Stomach (tissue), 9 donors: Measurements from ENCODE around the gene GPR108. TPM values are rescaled to one million over a fixed set of nuclear protein-coding genes. Genes with fewer than 3 reads are reported as not detected.
"Not testable (repeated sequence)": the region's sequence is repeated elsewhere in the genome, so short reads cannot be mapped to it uniquely, and the experiment has no call there.

Experiments used
- DNase-seq, 2 donors: peaks; one replicate each; pipeline versions ENCODE4 v3.0.0 to v3.0.0-alpha.2; 2013 to 2019
- H3K27ac ChIP-seq, 5 donors: fragments of 200-600 bp in 4 of 5; sonication (generic) in 4 of 5; one replicate each; pipeline ENCODE4 v1.5.1; 2013 to 2019; ENCODE audit warnings: mild to moderate bottlenecking in 1 of 5, moderate library complexity in 1 of 5
- H3K27me3 ChIP-seq, 3 donors: fragments of 200-600 bp; sonication (generic); one replicate each; pipeline ENCODE4 v1.5.1; 2017 to 2019; ENCODE audit warnings: mixed run types in 1 of 3
- H3K36me3 ChIP-seq, 4 donors: fragments of 200-600 bp; sonication (generic); 1 replicate in 3 of 4; 2 replicates in 1 of 4; pipeline ENCODE4 v1.5.1; 2016 to 2019
- H3K4me1 ChIP-seq, 4 donors: fragments of 200-600 bp; sonication (generic); one replicate each; pipeline ENCODE4 v1.5.1; 2016 to 2019
- H3K4me3 ChIP-seq, 4 donors: fragments of 200-600 bp; sonication (generic) in 3 of 4; one replicate each; pipeline ENCODE4 v1.5.1; 2016 to 2019; ENCODE audit warnings: mild to moderate bottlenecking in 1 of 4
- H3K9me3 ChIP-seq, 4 donors: fragments of 200-600 bp; sonication (generic); one replicate each; pipeline ENCODE4 v1.5.1; 2016 to 2019
- EP300 ChIP-seq: sonication (generic); formaldehyde crosslinking; IDR thresholded peaks from one replicate; pipeline ENCODE4 v1.6.1; 2017; ENCODE audit warnings: antibody characterized with exemption
- POLR2A ChIP-seq, 4 donors: fragments of 450-650 bp; IDR thresholded peaks; one replicate each; pipeline ENCODE4 v1.6.1; 2016; ENCODE audit warnings: antibody characterized with exemption in 4 of 4, control low read depth in 2 of 4, mild to moderate bottlenecking in 1 of 4, moderate library complexity in 1 of 4
- POLR2AphosphoS5 ChIP-seq, 3 donors: sonication (generic); formaldehyde crosslinking; IDR thresholded peaks; one replicate each; pipeline ENCODE4 v1.6.1; 2016; ENCODE audit warnings: antibody characterized with exemption in 3 of 3
- WGBS, 5 donors: extraction: QIAGEN DNeasy Blood & Tissue Kit in 3 of 5; methylation state at CpG; one replicate each; pipeline versions ENCODE4 v1.1.5 to v1.1.7; 2013 to 2018; 5-methylcytosine and 5-hydroxymethylcytosine counted together
- intact Hi-C: fragments of 100-400 bp; cut with DNase I; formaldehyde crosslinking; loops from one replicate; pipeline ENCODE4 v1.15.1; 2023; ENCODE audit warnings: low total_unique reads
- polyA plus RNA-seq, 3 donors: library from polyadenylated mRNA; stranded (reverse); fragments of 200-250 nt; gene quantifications; one replicate each; pipeline ENCODE4 v1.2.3, GENCODE V29; 2013
- total RNA-seq, 5 donors: library from RNA; depleted of rRNA; stranded (reverse); fragments of >200 nt; gene quantifications; one replicate each; pipeline versions ENCODE4 v1.1.0 to v1.2.3, GENCODE V29; 2014 to 2016
- TF ChIP-seq, protein P1 (sequence below), 7 experiments: fragments of 450-650 bp in 4 of 7; fragments of 200-600 bp in 3 of 7; sonication (generic) in 3 of 7; IDR thresholded peaks; one replicate each; pipeline ENCODE4 v1.5.1; 2016 to 2019; ENCODE audit warnings: antibody characterized with exemption in 7 of 7, control low read depth in 2 of 7, mild to moderate bottlenecking in 1 of 7
- donor health status: healthy with polysubstance abuse.
- donor health status: Bipolar disorder and iron deficiency.
- donor health status: healthy.

The GPR108 gene
- total and polyA plus RNA-seq, 8 donors: 28.1 to 132 (median 59.2) TPM

DNA sequence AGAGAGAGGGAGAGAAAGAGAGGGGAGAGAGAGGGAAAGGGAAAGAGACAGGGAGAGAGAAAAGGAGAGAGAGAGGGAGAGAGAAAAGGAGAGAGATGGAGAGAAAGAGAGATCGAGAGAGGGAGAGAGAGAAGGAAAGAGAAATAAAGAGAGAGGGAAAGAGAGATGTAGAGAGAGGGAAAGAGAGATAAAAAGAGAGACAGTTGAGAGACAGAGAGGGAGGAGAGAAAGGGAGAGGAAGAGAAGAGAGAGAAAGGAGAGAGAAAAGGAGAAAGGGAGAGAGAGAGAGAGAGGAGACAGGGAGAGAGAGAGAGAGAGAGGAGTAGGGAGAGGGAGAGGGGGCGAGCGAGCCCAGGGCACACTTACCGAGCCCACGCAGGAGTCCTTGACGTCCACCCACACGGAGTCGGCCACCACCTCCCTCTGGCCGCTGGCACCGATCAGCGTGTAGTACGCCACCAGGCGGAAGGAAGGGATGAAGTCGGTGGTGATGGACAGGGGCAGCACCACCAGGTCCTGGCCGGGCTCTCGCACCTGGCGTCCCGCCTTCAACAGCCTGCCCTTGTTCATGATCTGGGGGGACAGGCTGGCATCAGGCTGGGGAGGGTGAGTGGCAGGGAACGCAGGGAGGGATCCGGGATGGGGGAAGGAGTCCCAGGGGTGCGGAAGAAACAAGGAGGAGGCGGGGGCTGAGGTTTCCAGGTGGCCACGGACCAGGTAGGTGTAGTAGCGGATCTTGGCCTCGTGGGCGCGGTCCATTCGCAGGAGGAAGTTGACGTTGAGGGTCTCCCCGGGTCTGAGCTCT, 26.9 kb downstream of the GPR108 start:
- WGBS, 5 donors: 17 to 28% (median 21%) methylated on average over 28 to 30 of the region's 30 CpGs

DNA sequence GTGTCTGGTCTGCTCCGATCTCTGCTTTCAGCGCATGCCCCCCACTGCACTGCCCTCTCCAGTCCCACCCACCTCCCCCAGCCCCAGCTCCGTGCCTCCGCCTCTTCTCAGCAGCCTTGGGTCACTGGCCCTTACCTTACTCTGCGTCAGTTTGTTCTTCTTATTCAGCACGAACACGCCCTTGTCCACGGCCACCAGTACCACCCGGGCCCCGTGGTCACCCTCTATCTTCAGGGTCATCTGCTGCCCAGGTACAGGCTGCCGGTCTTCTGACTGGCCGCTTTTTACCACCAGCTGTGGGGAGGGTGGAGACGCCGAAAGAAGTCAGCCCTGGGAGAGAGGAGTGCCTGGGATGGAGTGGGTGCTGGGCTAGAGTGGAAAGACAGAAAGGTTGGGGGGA, 27.8 kb downstream of the GPR108 start:
- intact Hi-C loops: no loop called here
- Histone ChIP-seq H3K4me1 (peaks cover 0 to 6% (median 0%) of the 10 kb centered on the region in 4 donors), H3K27ac (no peak overlapping the region), H3K36me3 (peaks cover 0 to 8% (median 2%) of the 10 kb centered on the region in 4 donors), H3K9me3 (no peaks in the 10 kb centered on the region), H3K4me3 (no peak overlapping the region), H3K27me3 (peaks cover 0 to 65% (median 9%) of the 10 kb centered on the region in 3 donors)
- TF ChIP-seq, protein P1, sequence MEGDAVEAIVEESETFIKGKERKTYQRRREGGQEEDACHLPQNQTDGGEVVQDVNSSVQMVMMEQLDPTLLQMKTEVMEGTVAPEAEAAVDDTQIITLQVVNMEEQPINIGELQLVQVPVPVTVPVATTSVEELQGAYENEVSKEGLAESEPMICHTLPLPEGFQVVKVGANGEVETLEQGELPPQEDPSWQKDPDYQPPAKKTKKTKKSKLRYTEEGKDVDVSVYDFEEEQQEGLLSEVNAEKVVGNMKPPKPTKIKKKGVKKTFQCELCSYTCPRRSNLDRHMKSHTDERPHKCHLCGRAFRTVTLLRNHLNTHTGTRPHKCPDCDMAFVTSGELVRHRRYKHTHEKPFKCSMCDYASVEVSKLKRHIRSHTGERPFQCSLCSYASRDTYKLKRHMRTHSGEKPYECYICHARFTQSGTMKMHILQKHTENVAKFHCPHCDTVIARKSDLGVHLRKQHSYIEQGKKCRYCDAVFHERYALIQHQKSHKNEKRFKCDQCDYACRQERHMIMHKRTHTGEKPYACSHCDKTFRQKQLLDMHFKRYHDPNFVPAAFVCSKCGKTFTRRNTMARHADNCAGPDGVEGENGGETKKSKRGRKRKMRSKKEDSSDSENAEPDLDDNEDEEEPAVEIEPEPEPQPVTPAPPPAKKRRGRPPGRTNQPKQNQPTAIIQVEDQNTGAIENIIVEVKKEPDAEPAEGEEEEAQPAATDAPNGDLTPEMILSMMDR (IDR thresholded peaks at IDR 0.05): no peak
- no peak for TF ChIP-seq POLR2AphosphoS5 (IDR thresholded peaks at IDR 0.05)
- no peak for TF ChIP-seq EP300
- no peak for TF ChIP-seq POLR2A (IDR thresholded peaks at IDR 0.05)
- DNase-seq: no peak
- WGBS, 5 donors: 29 to 44% (median 35%) methylated on average over 14 of the region's 14 CpGs

More for the DNA sequence above, 26.9 kb downstream of the GPR108 start:
- Histone ChIP-seq H3K4me3 (no peak overlapping the region), H3K9me3 (no peaks in the 10 kb centered on the region), H3K4me1 (peaks cover 0 to 6% (median 0%) of the 10 kb centered on the region in 4 donors), H3K27ac (no peak overlapping the region), H3K36me3 (peaks cover 0 to 8% (median 2%) of the 10 kb centered on the region in 4 donors), H3K27me3 (peaks cover 0 to 69% (median 9%) of the 10 kb centered on the region in 3 donors)
- intact Hi-C loops: no loop called here
- DNase-seq: no peak
- TF ChIP-seq EP300: no peak
- TF ChIP-seq, protein P1 (IDR thresholded peaks at IDR 0.05): no peak

DNA sequence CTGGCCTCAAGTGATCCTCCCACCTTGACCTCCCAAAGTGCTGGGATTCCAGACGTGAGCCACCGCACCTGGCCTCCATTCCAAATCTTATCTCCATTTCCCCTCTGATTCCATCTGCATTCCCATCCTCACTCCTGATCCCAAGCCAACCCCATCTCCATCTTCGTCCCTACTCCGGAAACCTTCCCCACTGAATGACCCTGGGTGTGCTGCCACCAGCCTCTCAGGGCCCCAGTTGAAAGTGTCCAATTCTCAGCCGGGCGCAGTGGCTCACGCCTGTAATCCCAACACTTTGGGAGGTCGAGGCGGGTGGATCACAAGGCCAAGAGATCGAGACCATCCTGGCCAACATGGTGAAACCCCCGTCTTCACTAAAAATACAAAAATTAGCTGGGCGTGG, 28.5 kb downstream of the GPR108 start:
- DNase-seq, H3K4me3 ChIP-seq, H3K4me1 ChIP-seq, H3K9me3 ChIP-seq, H3K36me3 ChIP-seq, intact Hi-C loops, H3K27ac ChIP-seq: not testable (repeated sequence)
- 86 to 93% (median 88%) methylated on average over 12 of the region's 12 CpGs for WGBS, 5 donors
- peaks cover 0 to 65% (median 9%) of the 10 kb centered on the region in 3 donors for H3K27me3 ChIP-seq

DNA sequence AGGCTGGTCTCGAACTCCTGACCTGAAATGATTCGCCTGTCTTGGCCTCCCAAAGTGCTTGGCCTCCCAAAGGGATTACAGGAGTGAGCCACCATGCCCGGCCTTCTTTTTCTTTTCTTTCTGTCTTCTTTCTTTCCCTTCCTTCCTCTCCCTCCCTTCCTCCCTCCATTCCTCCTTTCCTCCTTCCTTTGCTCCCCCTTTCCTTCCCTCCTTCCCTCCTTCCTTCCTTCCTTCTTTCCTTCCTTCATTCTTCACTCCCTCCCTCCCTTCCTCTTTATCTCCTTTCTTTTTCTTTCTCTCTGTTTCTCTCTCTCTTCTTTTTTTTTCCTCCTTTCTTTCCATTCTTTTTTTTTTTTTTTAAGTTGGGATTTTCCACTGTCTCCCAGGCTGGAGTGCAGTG, 29.0 kb downstream of the GPR108 start:
- Histone ChIP-seq H3K9me3 (no peaks in the 10 kb centered on the region), H3K36me3 (peaks cover 0 to 8% (median 2%) of the 10 kb centered on the region in 4 donors), H3K27me3 (peaks cover 0 to 65% (median 9%) of the 10 kb centered on the region in 3 donors), H3K4me1 (peaks cover 0 to 6% (median 0%) of the 10 kb centered on the region in 4 donors), H3K4me3 (no peak overlapping the region), H3K27ac (no peak overlapping the region)
- WGBS, 5 donors: 83 to 96% (median 85%) methylated on average over 3 of the region's 3 CpGs
- DNase-seq: no peak
- intact Hi-C loops: no loop called here
- TF ChIP-seq POLR2A (IDR thresholded peaks at IDR 0.05) (no peak), POLR2AphosphoS5 (IDR thresholded peaks at IDR 0.05) (no peak), EP300 (no peak)
- TF ChIP-seq, protein P1 (IDR thresholded peaks at IDR 0.05): no peak

DNA sequence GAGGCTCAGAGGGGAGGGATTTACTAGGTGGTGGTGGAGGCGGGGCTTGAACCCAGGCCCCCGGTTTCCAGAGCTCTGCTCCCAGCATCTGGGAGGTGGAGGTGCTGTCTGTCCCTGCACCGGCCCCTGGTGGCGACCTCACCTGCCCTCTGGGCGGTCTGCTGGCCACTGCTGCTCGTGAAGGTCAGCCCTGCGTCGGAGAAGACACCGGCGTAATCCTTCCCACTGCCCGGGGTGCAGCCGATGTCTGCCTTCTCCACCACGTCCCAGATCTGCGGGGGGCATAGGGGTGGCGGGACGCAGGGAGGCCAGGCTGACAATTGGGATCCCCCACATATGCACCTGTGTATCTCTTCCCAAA, 29.7 kb downstream of the GPR108 start:
- TF ChIP-seq POLR2A (IDR thresholded peaks at IDR 0.05) (no peak), EP300 (no peak), POLR2AphosphoS5 (IDR thresholded peaks at IDR 0.05) (no peak)
- TF ChIP-seq, protein P1 (IDR thresholded peaks at IDR 0.05): no peak
- no peak overlapping the region for H3K27ac ChIP-seq
- WGBS, 5 donors: 66 to 80% (median 77%) methylated on average over 10 to 16 of the region's 16 CpGs
- intact Hi-C loops: no loop called here
- no peak for DNase-seq
- no peaks in the 10 kb centered on the region for H3K9me3 ChIP-seq
- H3K36me3 ChIP-seq: peaks cover 0 to 8% (median 2%) of the 10 kb centered on the region in 4 donors
- H3K27me3 ChIP-seq: peaks cover 0 to 62% (median 9%) of the 10 kb centered on the region in 3 donors
- H3K4me3 ChIP-seq: no peak overlapping the region
- H3K4me1 ChIP-seq: peaks cover 0 to 6% (median 0%) of the 10 kb centered on the region in 4 donors
